ENCODE results near the gene SNRPD1.

GRCh38 chr18:21680161-21680560, 68.0 kb downstream of the SNRPD1 start:
- TF ChIP-seq CTCF (IDR thresholded peaks at IDR 0.05; ENCODE audit: low read depth, low read length), result no peak
- no peak for TF ChIP-seq POLR2A (IDR thresholded peaks at IDR 0.05; ENCODE audit: extremely low read depth, insufficient read length)
- no peak for TF ChIP-seq MYC (IDR thresholded peaks at IDR 0.05; ENCODE audit: low read depth, low read length)
- no peak for TF ChIP-seq MAX (IDR thresholded peaks at IDR 0.05; ENCODE audit: low read depth, low read length)

All from NB4 (cell line).